Measurements from ENCODE around the gene OSBPL6.

GRCh38 chr2:178284613-178285286, 90.4 kb downstream of the OSBPL6 start:
- TF ChIP-seq L3MBTL2 (conservative IDR thresholded peaks at IDR 0.05) (no peak), HDGF (IDR thresholded peaks at IDR 0.05; ENCODE audit: borderline replicate concordance) (no peak), SP1 (IDR thresholded peaks at IDR 0.05) (no peak), TARDBP (IDR thresholded peaks at IDR 0.05) (no peak), ARNT (IDR thresholded peaks at IDR 0.05) (no peak), CTBP1 (IDR thresholded peaks at IDR 0.05; ENCODE audit: borderline replicate concordance) (no peak)
